HL-60 (cell line): ENCODE measurements around the gene VAMP2.

Source experiments
- DNase-seq, 2 experiments: peaks; one replicate each; pipeline ENCODE4 v3.0.0-alpha.2; 2010 to 2020; ENCODE audit warnings: low read depth in 1 of 2, low spot score in 1 of 2
- H3K27ac ChIP-seq: fragments of 250-450 bp; sonication (Bioruptor Pico); replicated peaks from 2 replicates; pipeline ENCODE4 v1.5.1; 2020; ENCODE audit warnings: mild to moderate bottlenecking, moderate library complexity
- H3K27me3 ChIP-seq: fragments of 250-450 bp; sonication (Bioruptor Pico); 2 replicates; pipeline ENCODE4 v1.5.1; 2021; ENCODE audit warnings: mild to moderate bottlenecking, moderate library complexity; ENCODE audit not compliant: insufficient read depth, poor library complexity, severe bottlenecking
- H3K4me3 ChIP-seq: replicated peaks from 2 replicates; pipeline ENCODE4 v1.5.1; 2011; ENCODE audit warnings: mild to moderate bottlenecking, control low read depth, low read length; ENCODE audit not compliant: insufficient read depth
- CTCF ChIP-seq: IDR thresholded peaks from one replicate; pipeline ENCODE4 v1.5.1; 2011; ENCODE audit warnings: low read length, control low read depth, inconsistent platforms; ENCODE audit not compliant: insufficient read depth
- GABPA ChIP-seq: IDR thresholded peaks from 2 replicates; pipeline ENCODE4 v1.6.1; 2012; ENCODE audit warnings: low read depth
- POLR2AphosphoS5 ChIP-seq: IDR thresholded peaks from 2 replicates; pipeline ENCODE4 v1.6.1; 2012; ENCODE audit warnings: low read depth
- REST ChIP-seq: IDR thresholded peaks from 2 replicates; pipeline ENCODE4 v1.6.1; 2012; ENCODE audit warnings: low read depth; ENCODE audit not compliant: insufficient replicate concordance
- SPI1 ChIP-seq: IDR thresholded peaks from 2 replicates; pipeline ENCODE4 v1.6.1; 2012; ENCODE audit warnings: low read depth, mild to moderate bottlenecking, borderline replicate concordance

VAMP2 gene

DNA sequence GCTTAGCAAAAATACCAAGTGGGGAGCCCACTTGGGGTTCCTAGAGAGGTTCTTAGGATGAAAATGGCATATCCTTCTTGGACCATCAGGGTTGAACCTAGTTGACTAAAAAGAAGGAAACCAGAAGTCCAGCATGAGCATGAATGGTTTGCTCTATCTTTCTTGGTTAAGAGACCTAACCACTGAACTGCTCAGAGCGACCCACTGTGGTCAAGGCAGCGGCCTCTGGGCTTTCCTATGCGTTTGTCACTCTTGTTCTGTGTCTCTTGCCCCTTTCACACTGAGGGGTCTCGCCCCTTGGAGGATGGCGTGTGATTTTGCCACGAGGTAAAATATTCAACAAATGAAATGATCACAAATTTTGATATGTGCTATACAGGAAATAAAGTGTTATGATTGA lies 27.8 kb upstream of the VAMP2 start:
- no peaks in the 10 kb centered on the region for H3K27me3 ChIP-seq
- TF ChIP-seq POLR2AphosphoS5 (no peak), GABPA (no peak)
- DNase-seq: no peak
- H3K27ac ChIP-seq: peak overlapping the region; percentile 49
- no peak overlapping the region for H3K4me3 ChIP-seq

DNA sequence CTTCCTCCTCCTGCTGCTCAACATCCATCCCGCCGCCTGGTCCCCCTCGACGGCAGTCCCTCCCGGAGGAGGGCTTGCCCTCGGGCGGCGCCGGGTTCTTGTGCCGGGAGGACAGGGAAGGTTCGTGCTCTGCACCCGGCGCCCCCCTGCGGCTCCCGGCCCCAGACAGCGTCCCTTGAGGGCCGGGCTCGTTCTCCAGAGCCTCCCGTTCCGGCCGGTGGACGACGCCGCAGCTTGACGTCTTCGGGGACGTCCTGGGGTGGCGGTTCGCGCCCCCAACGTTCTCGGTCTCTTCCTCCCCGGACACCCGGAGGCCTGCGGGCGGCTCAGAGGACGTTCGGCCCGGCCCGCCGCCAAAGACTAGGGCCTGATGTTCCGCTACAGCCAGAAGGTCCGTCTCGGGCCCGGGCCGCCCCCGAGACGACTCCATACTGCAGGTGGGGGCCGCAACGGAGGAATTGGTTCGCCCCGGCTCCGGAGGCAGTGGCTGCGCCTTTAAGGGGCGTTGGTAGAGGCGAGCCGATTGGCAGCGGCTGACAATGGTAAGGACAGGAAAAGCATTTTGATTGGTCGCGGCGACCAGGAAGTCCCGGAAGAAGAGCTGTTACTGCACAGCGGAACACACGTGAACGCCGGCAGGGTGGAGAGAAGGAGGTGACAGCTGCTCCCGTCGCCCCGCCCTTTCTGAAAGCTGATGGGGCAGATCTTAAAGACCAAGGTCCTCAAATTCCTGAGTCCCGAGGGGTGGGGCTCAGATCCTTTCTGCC lies 27.1 kb upstream of the VAMP2 start, which contains the start of gene BORCS6:
Gene BORCS6, minus strand, starts transcription at position 470 of the 767 bp plus-strand sequence. Its CDS starts 40 bp downstream, at position 430.
- TF ChIP-seq GABPA (no peak), REST (no peak), SPI1 (no peak), POLR2AphosphoS5 (no peak; the same call in 1 of the 2 replicates), CTCF (no peak)
- H3K27ac ChIP-seq: peak within 1 kb of the TSS; percentile 92
- peak; percentile 85 to 95 for DNase-seq
- peak within 1 kb of the TSS; percentile 60 for H3K4me3 ChIP-seq
- H3K27me3 ChIP-seq: no peaks in the 10 kb centered on the region

GRCh38 chr17:8189041-8189710 lies 26.4 kb upstream of the VAMP2 start:
- Histone ChIP-seq H3K27me3 (no peaks in the 10 kb centered on the region), H3K27ac (peak overlapping the region; percentile 92), H3K4me3 (peak overlapping the region; percentile 60)
- TF ChIP-seq POLR2AphosphoS5 (no peak), REST (no peak), CTCF (no peak), SPI1 (no peak), GABPA (no peak)
- DNase-seq: no peak

DNA sequence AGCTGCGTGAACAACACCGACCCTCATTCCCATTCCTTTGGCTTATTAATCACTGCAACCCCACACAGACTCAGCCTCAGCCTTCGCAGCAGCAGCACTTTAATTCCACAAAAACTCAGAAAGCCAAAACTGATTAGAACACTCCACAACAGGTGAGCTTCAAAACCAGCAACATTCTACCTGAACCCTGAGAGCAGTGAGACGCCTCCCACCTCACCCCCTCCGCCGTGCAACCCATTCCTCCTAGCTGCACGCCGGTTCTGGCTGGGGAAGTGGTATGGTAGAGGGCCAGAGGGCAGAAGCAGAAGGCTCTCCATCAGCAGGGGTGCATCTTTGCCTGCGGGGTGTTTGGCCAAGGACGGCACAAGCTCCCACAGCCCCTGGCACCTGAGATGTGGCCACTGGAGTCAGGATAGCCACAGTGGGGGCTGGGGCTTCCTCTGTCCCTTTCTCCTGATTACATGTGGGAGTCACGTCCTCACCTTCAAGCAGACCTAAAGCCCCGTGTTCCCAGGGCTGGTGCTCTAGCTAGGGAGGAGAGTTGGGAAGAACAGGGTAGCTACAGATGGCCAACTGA lies 25.6 kb upstream of the VAMP2 start:
- Histone ChIP-seq H3K27ac (0 out of 2 replicates have a peak overlapping the region, but pooled peaks have one; percentile 24), H3K27me3 (no peaks in the 10 kb centered on the region), H3K4me3 (peak overlapping the region; percentile 60)
- no peak for DNase-seq
- TF ChIP-seq GABPA (no peak), CTCF (no peak), POLR2AphosphoS5 (no peak), REST (no peak), SPI1 (no peak)
